22Rv1 (cell line): ENCODE data around the gene MLLT1.

Experiments
- H3K27ac ChIP-seq: fragments of 450-650 bp; 2 replicates; pipeline ENCODE4 v1.5.1; 2017
- ZFX ChIP-seq: fragments of 450-650 bp; IDR thresholded peaks from 2 replicates; pipeline ENCODE4 v1.6.1; 2017; ENCODE audit warnings: antibody characterized with exemption, borderline replicate concordance
- TF ChIP-seq, protein P1 (sequence below): fragments of 450-650 bp; IDR thresholded peaks from 2 replicates; pipeline ENCODE4 v1.5.1; 2017; ENCODE audit warnings: mild to moderate bottlenecking

The MLLT1 gene

DNA sequence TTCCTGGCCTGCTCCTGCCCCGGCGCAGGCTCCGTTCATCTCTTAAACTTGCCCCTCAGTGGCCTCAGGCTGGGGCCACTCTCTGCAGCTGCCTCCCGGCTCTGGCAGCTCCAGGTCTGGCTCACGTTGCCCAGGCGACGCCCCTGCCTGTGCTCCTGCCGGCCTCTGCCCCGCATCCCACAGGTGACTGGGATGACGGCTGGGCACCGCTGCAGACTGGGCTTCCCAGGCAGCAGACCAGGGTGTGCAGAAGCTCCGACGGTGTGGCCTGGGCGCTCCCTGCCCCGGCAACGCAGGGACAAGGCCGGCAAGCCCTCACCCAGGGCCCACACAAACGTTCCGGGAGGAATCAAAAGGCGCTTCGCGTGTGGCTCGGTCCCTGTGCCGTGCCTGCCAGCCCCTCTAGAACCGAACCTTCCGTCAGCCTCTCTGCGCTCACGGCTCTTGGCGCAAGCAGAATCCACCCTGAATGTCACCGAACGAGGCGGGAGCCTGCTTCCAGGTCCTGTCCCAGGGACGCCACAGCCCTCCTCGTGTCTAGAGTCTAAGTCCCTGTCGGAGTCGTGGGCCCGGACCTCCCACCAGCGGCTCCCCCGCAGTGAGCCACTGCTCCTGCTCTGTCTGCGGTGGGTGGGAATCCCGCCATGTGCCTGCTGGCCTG lies 64.8 kb downstream of the MLLT1 start:
- TF ChIP-seq ZFX = no peak
- TF ChIP-seq, protein P1, sequence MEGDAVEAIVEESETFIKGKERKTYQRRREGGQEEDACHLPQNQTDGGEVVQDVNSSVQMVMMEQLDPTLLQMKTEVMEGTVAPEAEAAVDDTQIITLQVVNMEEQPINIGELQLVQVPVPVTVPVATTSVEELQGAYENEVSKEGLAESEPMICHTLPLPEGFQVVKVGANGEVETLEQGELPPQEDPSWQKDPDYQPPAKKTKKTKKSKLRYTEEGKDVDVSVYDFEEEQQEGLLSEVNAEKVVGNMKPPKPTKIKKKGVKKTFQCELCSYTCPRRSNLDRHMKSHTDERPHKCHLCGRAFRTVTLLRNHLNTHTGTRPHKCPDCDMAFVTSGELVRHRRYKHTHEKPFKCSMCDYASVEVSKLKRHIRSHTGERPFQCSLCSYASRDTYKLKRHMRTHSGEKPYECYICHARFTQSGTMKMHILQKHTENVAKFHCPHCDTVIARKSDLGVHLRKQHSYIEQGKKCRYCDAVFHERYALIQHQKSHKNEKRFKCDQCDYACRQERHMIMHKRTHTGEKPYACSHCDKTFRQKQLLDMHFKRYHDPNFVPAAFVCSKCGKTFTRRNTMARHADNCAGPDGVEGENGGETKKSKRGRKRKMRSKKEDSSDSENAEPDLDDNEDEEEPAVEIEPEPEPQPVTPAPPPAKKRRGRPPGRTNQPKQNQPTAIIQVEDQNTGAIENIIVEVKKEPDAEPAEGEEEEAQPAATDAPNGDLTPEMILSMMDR = no peak
- H3K27ac ChIP-seq = no peak overlapping the region

DNA sequence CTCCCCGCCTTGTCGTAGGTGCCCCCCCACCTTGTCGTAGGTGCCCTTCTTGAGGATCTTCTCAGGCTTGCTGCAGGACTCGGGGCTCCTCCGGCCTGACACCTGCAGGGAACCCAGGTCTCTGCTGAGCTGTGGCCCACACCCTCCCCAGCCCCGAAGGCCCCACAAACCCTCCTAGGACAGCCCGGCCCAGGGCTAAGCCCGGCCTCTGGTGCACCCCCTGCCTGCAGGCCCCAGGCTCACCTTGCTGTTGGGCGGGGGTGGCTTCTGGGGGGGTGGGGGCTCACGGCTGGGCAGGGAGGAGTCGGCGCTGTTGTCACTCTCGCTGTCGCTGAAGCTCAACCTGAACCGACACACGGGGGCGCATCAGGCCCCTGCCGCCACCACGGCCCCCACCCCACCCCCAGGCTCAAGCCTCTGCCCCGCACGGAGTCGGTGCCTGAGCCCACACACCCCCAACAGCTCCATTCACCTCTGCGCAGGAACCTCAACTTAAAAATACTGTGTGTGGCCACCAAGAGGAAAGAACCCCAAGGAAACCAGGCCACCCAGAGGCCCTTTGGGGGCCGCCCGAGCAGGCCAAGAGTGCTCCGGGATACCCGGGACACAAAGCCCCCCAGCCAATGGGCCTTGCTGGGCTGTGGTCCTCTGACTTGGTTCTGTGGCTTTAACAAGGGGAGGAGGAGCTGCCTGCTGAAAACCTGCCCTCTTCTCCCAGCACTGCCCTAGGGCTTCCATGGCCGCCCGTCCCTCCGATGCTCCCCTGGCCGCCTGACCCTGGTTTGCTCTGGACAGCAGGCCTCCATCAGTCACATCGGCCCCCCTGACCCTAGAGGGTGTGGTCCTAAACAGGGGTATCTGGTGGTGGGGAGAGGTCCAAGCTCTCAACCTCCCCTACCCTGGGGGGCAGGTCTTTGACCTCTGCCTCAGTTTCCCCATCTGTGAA lies 65.8 kb downstream of the MLLT1 start:
- TF ChIP-seq, protein P1 = no peak
- no peak for TF ChIP-seq ZFX
- no peak overlapping the region for H3K27ac ChIP-seq

DNA sequence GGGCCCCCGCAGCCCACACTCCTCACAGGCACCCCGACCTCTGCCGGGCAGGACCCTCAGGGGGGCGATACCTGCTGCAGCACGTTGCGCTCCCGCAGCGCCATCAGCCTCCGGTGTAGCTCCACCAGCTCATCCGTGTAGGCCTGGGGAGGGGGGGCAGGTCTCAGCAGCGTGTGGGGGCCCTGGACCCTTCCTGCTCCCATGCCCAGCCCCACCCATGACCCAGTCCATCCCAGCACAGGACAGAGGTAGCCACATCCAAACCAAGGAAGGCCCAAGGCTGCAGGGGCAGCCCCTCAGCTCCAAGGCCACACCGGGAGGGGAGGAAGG lies 66.5 kb downstream of the MLLT1 start:
- H3K27ac ChIP-seq = no peak overlapping the region
- TF ChIP-seq ZFX = no peak
- TF ChIP-seq, protein P1 = no peak

DNA sequence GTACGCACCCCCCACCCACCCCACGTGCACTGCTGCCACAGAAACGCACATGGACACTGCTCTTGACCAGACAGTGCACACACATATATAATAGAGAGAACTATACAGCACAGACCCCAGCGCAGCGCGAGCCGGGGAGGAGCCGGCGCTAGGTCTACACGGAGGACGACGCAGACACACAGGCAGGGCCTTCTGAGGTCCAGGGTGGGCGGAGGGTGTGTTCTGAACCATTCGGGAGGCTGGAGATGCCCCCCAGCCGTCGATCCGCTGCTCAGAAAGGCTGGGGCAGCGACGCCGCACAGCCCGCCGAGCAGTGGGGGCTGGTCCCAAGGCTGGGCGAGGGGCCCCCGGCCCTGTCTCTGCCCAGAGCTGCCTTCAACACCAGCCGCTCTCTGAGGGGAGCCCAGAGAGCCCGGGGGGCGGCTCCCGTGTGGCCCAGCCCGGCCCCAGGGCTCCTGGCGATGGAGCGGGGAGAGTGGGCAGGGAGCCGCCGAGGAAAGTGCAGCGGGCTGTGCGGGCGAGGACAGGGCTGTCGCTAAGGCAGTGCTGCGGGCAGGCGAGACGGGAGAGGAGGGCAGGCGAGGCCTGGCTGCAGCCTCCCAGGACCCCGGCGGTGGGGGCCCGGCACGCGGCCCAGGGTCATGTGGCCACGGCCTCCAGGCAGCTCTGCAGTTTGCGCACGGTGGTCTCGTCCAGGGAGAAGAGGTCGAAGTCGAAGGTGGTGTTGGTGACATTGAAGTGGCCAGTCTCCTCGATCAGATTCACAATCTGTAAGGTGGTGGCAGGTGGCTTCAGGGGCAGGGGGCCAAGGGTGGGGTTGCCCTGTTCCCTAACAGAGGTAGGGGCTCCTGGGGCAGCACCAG lies 67.1 kb downstream of the MLLT1 start:
- TF ChIP-seq, protein P1 = no peak
- no peak for TF ChIP-seq ZFX
- no peak overlapping the region for H3K27ac ChIP-seq

DNA sequence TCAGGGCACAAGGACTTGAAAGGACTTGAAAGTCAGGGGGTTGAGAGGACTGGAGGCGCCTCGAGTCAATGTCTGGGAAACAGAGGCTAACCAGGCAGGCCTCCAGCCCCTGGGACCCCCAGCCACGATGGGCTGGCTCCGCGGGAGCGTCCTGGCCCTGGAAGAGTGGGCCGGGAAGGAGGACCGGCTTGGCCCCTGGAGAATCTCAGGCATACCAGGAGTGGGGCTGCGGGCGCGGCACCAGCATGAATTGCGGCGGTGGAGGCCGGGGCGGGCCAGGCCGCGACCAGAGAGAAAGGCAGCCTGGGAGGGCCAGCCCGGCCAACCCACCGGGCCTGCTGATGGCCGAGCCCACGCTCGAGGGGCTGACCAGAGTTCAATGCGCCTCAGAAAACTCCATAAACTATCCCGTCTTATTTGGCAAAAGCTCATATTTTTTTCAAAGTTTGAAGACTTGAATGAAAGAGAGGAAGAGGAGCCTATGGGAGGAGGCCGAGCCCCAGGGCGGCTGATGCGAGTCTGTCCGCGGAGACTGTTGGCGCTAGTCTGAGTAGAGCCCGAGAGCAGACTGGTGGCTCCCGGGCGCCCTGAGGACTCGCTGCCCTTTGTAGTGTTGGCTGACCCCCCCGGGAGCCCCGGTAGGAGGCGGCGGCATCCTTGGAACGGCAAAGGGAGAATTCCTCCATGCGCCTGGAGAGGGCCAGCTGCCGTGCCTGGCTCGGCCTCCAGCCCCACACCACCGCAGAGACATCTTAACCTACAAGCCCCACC lies 68.0 kb downstream of the MLLT1 start:
- TF ChIP-seq, protein P1 = no peak
- TF ChIP-seq ZFX = no peak
- H3K27ac ChIP-seq = no peak overlapping the region

DNA sequence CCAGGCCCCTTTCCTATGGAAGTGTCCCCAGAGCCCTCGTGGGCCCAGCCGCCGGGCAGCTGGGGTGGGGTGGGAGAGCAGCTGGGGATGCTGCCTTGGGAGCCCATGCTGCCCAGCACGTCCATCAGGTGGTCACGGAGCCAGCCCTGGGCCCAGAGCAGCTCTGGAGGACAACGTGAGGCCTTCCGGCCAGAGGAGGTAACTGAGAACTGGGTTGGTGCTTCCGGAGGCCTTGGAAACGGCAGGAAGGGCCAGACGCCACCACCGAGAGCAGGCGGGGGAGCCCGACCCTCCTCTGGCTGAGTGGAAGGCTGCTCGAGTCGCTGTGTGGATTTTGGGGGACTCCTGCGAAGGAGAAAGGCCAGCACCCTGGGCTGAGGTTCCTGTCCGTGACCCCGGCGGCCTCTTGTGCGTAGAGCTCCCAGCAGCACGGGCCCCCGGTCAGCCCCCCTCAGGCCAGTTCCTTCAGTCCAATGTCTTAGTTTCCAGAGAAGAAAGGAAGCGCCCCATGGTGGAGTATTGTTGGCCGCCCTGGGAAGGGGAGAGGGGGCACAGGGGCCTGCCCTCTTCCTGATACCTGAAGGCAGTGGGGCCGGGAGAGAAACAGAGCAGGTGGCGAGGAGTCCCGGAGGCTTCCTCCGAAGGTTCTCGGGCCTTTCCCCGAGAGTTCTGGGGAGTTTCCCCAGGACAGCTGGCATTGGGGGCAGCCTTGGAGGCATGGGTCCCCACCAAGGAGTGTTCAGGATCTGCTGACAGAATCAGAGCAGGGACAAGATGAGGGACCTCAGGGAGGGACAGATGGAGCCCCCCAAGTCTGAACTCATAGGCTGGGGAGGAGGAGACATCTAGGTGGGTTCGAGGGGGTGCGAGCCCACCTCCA lies 68.8 kb downstream of the MLLT1 start:
- TF ChIP-seq, protein P1 = no peak
- TF ChIP-seq ZFX = no peak
- H3K27ac ChIP-seq = no peak overlapping the region
